Type B pancreatic cell (in vitro differentiated cells): Measurements from ENCODE around the gene PPP4R1. TPM values are rescaled to one million over a fixed set of nuclear protein-coding genes. Genes with fewer than 3 reads are reported as not detected.
A peak's percentile ranks its signal among the peaks of the same experiment; 100 is the strongest.

ENCODE experiments used
- DNase-seq: peaks from one replicate; pipeline ENCODE4 v3.0.0; 2021; ENCODE audit warnings: mixed read lengths; ENCODE audit not compliant: unreplicated experiment; ENCODE audit errors: extremely low spot score
- H3K27ac Mint-ChIP-seq: 2 replicates; pipeline ENCODE4 v1.8.0; 2021; ENCODE audit warnings: mild to moderate bottlenecking, mixed read lengths
- H3K27me3 Mint-ChIP-seq: 2 replicates; pipeline ENCODE4 v1.8.0; 2021; ENCODE audit warnings: mixed read lengths
- H3K36me3 Mint-ChIP-seq: 2 replicates; pipeline ENCODE4 v1.8.0; 2021; ENCODE audit warnings: mixed read lengths
- H3K4me1 Mint-ChIP-seq: one replicate; pipeline ENCODE4 v1.8.0; 2021; ENCODE audit warnings: mixed read lengths; ENCODE audit not compliant: unreplicated experiment
- H3K4me3 Mint-ChIP-seq: 2 replicates; pipeline ENCODE4 v1.8.0; 2021; ENCODE audit warnings: mild to moderate bottlenecking, mixed read lengths
- H3K9me3 Mint-ChIP-seq: 2 replicates; pipeline ENCODE4 v1.8.0; 2021; ENCODE audit warnings: mixed read lengths
- CTCF ChIP-seq: fragments of 200-600 bp; sonication (generic); conservative IDR thresholded peaks from 2 replicates; pipeline ENCODE4 v1.5.0; 2021; ENCODE audit warnings: antibody characterized with exemption, mild to moderate bottlenecking
- total RNA-seq: library from RNA; stranded (reverse); gene quantifications from 2 replicates; pipeline ENCODE4 v1.2.1, GENCODE V29; 2021; ENCODE audit warnings: low replicate concordance

The PPP4R1 gene
- total RNA-seq, 1 donor from 2014 or later, result 109 TPM

GRCh38 chr18:9615280-9615797, 980 bp upstream of the PPP4R1 start:
- Mint-ChIP-seq H3K27ac (peak overlapping the region; percentile 94), H3K36me3 (peaks cover 11% of the 10 kb centered on the region), H3K4me3 (peak overlapping the region; percentile 90)

GRCh38 chr18:9613550-9614400, 584 bp downstream of the PPP4R1 start:
- Mint-ChIP-seq H3K27ac (peak overlapping the region; percentile 99), H3K4me1 (peaks cover 30% of the 10 kb centered on the region), H3K4me3 (peak overlapping the region; percentile 98), H3K36me3 (peaks cover 16% of the 10 kb centered on the region), H3K27me3 (no peaks in the 10 kb centered on the region), H3K9me3 (peaks cover 3% of the 10 kb centered on the region)
- TF ChIP-seq CTCF, result no peak
- DNase-seq, result peak; percentile 81

More at GRCh38 chr18:9615280-9615797, 980 bp upstream of the PPP4R1 start:
- peaks cover 3% of the 10 kb centered on the region for H3K9me3 Mint-ChIP-seq
- TF ChIP-seq CTCF, result no peak
- no peaks in the 10 kb centered on the region for H3K27me3 Mint-ChIP-seq
- no peak for DNase-seq
- peaks cover 21% of the 10 kb centered on the region for H3K4me1 Mint-ChIP-seq

- H3K4me3 Mint-ChIP-seq, result peak overlapping the region; percentile 98
- no peaks in the 10 kb centered on the region for H3K27me3 Mint-ChIP-seq
- H3K9me3 Mint-ChIP-seq, result peaks cover 3% of the 10 kb centered on the region
- peak overlapping the region; percentile 99 for H3K27ac Mint-ChIP-seq
- peaks cover 23% of the 10 kb centered on the region for H3K36me3 Mint-ChIP-seq
- DNase-seq, result no peak
- TF ChIP-seq CTCF, result no peak
- peaks cover 37% of the 10 kb centered on the region for H3K4me1 Mint-ChIP-seq
Observed at GRCh38 chr18:9612977-9613376, 1.4 kb downstream of the PPP4R1 start.

- Mint-ChIP-seq H3K36me3 (peaks cover 23% of the 10 kb centered on the region), H3K4me3 (peak overlapping the region; percentile 98), H3K27ac (peak overlapping the region; percentile 99), H3K27me3 (no peaks in the 10 kb centered on the region), H3K4me1 (peaks cover 37% of the 10 kb centered on the region), H3K9me3 (peaks cover 3% of the 10 kb centered on the region)
- TF ChIP-seq CTCF, result peak; percentile 73
- DNase-seq, result no peak
Observed at GRCh38 chr18:9612215-9612830, 2.0 kb downstream of the PPP4R1 start.

- Mint-ChIP-seq H3K4me1 (peaks cover 41% of the 10 kb centered on the region), H3K36me3 (peaks cover 30% of the 10 kb centered on the region), H3K27me3 (no peaks in the 10 kb centered on the region), H3K27ac (no peak overlapping the region), H3K4me3 (no peak overlapping the region), H3K9me3 (peaks cover 3% of the 10 kb centered on the region)
- TF ChIP-seq CTCF, result no peak
- DNase-seq, result no peak
Observed at GRCh38 chr18:9609190-9609589, 5.2 kb downstream of the PPP4R1 start.
